ENCODE results near the gene HIKESHI.
"Not testable (repeated sequence)": the region's sequence is repeated elsewhere in the genome, so short reads cannot be mapped to it uniquely, and the experiment has no call there.

- not testable (repeated sequence) for TF ChIP-seq POLR2AphosphoS5 (IDR thresholded peaks at IDR 0.05); POLR2A (IDR thresholded peaks at IDR 0.05); CTCF (IDR thresholded peaks at IDR 0.05 in 8 of 11, conservative IDR thresholded peaks at IDR 0.05 in 3 of 11)
These were observed 12.3 kb upstream of the HIKESHI start for GRCh38 chr11:86289508-86290280.
